Hepatic stellate cell (primary cell): Measurements from ENCODE around the gene CCDC187.

ENCODE experiments used
- DNase-seq: peaks from one replicate; pipeline ENCODE4 v3.0.0; 2011; ENCODE audit warnings: low spot score

The CCDC187 gene

DNA sequence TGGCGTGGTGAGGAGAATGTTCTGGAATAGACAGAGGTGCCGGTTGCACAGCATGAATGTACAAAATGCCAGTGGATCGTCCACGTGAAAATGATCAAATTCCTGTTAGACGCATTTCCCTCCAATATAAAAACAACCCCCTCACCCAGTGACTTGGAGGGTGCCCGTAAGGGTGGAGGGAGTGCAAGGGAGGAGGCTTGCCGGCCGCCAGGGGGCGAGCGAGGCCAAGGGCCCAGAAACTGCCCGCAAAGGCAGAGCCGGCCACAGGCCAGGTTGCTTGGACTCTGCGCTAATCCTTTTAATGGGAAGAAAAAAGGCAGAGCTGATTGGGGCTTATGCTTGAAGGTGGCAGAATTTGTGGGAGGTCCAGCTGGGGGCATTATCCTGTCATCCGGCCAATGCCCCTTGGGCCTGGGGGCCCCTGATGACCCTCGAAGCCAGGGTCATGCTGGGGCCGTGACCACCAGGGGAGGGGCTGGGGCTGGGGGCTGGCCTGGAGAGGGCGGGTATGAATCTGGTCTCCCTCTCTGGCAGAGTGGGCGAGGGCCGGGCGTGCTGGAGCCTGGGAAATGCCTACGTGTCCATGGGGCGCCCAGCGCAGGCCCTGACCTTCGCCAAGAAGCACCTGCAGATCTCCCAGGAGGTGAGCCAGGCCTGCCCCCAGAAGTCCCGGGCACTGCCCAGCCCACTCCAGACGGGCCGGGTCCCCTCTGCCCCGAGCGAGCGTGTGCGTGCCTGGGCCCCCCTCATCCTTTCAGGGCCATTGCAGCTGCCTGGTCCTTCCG, 35.5 kb upstream of the CCDC187 start:
- peak; percentile 74 for DNase-seq

- no peak for DNase-seq
These were observed 34.6 kb upstream of the CCDC187 start for GRCh38 chr9:136338511-136338910.

- no peak for DNase-seq
These were observed 33.8 kb upstream of the CCDC187 start for GRCh38 chr9:136337416-136338395.

GRCh38 chr9:136336881-136337280, 33.0 kb upstream of the CCDC187 start:
- DNase-seq = no peak

GRCh38 chr9:136336156-136336870, 32.4 kb upstream of the CCDC187 start:
- no peak for DNase-seq

DNA sequence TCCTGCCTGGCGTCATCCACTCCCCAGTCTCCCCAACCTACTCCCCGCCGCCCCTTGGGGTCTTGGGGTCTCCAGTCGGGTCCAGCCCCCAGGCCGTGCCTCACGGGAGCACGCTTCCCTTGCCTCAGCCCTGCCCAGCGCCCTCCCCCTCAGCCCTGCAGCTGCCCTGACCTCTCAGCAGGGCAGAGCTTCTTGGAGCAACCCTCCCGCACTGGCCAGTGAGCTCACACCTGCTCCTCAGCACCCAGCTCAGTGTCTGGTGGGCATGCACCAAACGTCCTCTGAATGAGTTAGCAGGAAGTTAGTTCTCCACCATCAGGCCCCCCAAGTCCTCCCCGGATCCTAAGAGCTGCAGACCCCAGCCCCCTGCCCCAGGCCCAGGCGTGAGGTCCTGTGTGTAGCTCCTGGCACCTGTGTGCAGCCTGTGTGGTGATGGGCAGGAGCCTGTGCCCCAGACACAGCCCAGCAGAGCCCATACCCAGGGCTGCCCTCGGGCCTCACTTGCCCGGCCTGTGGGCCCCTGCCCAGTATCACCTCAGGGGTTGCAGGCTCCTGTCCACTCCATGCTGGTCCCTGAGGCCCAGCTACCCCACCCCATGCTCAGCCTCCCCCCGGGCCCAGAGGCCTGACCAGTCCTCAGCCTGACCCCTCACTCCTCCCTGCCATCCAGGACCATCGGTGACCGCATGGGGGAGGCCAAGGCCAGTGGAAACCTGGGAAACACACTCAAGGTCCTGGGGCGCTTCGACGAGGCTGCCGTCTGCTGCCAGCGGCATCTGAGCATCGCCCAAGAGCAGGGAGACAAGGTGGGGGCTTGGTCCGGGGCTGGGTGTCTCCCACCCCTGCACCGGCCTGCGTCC, 31.6 kb upstream of the CCDC187 start:
- no peak for DNase-seq

GRCh38 chr9:136334541-136334940, 30.6 kb upstream of the CCDC187 start:
- DNase-seq = no peak

GRCh38 chr9:136333486-136333885, 29.6 kb upstream of the CCDC187 start:
- no peak for DNase-seq

DNA sequence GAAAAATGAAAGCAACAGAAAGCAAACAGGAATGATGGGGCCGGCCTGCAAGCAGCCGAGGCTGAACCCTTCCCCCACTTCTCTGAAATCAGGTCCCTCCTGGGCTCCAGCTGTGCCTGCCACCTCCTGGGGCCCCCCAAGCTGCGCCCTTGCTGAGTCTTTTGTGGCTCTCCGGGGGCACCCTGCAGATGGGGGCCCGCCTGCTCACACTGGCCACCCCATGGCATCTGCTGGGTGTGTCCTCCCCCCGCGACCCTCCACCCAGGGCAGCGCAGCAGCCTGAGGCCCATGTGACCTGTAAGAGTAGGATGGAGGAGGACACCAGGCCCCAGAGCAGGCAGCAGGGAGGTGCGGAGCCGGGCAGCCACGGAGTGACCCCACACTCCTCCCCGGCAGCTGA, 29.2 kb upstream of the CCDC187 start:
- no peak for DNase-seq

DNA sequence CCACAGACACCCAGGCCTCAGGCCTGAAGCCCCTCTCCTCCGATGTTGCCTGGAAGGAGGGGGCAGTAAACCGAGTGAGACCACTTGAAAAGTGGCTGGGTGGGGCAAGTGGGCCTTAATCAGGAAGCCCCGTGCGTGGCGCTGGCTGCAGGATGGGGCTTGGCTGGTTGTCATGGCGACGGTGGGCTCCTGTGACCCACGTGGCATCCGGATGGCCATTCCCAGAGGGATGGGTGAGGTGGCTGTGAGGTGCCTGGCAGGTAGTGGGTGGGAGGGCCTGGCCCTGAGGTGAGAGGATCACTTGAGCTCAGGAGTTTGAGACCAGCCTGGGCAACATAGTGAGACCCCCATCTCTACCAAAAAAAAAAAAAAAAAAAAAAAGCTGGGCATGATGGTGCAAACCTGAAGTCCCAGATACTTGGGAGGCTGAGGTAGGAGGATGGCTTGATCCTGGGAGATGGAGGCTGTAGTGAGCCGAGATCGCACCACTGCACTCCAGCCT, 28.6 kb upstream of the CCDC187 start:
- DNase-seq = no peak

DNA sequence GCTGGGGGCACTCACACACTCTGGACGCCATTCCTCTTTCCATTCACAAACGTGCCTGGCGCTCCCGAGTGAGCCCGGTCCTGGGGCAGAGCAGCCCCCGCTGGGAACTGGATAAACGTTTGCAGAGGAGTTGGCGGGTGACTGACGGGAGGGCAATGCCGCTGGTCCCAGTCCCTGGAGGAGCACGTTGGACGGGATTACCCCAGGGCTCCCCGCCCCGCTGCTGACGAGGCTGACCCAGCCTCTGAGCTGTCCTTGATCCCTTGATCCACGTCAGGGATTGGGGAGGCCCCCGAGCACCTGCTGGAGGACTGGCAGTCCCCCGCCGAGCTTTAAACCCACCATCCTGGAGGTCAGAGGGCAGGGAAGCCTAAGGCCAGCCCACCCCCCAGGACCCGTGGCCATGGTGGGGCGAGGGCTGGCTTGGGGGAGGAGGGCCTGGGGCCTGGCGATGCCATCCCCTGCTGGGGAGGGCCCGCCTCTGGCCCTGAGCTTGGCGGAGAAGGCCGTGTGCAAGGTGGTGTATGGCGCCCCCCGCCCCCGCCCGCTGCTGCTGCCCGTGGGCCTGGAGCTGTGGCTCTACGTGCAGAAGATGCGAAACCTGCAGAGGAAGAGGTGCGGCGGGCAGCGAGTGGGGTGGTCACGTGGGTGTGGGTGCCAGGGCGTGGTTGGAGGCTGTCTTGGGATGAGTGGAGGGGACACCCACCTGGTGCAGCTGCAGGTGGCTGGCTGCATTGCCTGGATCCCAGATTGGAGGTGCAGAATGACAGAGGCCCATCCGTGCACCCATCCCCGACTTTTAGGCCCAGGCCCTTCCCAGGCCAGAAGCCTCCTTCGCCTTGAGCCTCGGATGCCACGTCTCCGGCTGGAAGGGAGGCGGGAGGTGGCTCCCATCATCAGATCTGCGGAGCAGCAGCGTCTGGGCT, 27.9 kb upstream of the CCDC187 start:
- no peak for DNase-seq

GRCh38 chr9:136331030-136331429, 27.1 kb upstream of the CCDC187 start:
- no peak for DNase-seq

GRCh38 chr9:136330406-136330990, 26.6 kb upstream of the CCDC187 start:
- DNase-seq = no peak

DNA sequence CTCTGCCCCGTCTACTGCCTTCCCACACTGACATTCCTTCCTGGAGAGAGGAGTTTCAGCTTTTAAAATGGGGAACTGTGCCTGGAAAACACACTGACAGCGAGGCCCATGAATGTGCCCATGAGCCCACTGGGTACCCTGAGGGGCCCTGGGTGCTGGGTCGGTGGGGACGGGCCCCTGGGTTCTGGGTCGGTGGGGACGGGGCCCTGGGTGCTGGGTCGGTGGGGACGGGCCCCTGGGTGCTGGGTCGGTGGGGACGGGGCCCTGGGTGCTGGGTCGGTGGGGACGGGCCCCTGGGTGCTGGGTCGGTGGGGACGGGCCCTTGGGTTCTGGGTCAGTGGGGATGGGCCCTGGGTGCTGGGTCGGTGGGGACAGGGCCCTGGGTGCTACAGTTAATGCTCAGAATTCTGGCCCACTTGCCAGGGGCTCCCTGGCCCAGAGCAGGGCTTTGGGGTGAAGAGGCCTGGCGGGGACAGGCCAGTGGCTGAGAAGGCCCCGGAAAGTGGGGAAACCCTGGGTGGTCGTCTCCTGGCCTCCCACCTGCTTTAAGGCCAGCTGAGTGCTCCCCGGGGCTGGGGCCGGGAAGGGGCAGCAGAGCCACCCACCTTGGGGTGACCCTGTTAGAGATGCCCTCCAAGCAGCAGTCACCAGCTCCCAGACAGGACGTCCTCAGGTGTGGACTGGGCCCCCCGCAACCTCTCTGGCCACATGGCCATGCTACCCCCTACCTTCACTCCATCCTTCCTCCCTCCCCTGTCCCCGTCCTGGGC, 25.9 kb upstream of the CCDC187 start:
- no peak for DNase-seq

DNA sequence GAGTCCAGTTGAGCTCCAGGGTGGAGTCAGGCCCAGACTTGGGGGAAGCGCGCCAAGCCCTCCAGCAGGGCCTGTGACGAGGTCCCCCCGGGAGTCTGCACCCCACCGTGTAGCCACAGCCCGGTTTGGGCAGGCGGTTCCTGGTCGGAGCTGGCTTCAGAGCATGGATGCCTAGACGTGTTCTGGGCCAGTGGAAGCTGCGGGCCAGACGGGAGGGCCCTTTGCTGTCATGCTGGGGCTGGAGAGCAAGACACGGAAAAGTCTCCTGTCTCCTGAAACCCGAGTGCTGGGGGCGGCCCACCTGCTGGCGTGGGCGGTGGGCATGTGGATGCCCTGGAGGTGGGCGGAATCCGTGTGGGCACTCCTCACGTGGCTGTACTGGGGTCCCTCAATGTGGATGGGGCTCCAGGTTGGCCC, 25.3 kb upstream of the CCDC187 start:
- DNase-seq = no peak

DNA sequence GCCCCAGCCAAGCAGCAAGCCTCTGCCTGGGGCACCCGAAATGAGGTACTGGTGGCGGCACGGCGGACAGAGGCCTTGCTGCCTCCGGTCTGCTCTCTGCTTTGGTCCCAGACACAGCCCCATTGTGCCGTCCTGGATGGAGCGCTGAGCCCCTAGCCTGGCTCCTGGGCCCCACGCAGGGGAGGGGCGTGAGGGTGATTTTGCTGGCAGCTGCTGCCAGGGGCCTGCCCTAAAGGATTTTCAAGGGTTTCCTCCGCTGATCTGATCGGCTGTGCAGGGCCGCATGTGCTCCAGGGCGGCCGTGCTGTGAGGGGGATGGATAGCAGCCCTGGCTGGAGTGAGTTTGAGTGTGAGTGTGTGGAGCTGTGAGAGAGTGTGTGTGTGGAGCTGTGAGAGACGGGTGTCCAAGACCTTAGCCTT, 24.7 kb upstream of the CCDC187 start:
- no peak for DNase-seq

GRCh38 chr9:136328011-136328621, 24.2 kb upstream of the CCDC187 start:
- DNase-seq = no peak

DNA sequence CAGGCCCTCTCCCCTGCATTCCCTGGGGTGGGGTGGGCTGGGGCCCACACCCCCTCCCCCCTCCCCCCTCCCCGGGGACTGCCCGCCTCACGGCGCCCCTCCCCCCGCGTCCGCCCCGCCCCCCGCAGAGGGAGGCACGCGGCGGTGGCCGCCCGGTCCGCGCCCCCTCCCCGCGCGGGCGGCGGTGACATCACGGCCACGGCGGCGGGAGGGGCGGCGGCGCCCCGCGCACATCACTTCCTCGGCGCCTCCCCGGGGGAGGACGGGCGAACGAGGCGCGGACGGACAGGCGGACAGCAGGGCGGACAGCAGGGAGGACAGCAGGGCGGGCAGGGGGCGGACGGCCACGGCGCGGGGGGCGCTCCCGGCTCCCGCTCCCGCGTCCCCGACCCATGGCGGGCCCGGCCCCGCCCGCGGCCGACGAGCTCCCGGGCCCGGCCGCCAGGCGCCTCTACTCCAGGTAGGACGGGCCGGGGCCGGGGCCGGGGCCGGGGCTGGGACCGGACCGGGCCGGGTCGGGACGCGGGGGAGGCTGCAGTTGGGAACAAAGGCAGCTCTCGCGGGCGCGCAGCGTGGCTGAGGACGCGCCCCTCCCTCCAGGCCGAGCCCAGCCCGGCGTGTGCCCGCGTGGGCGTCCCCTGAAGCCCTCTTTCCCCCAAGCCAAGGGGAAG, 23.5 kb upstream of the CCDC187 start, which contains the start of gene GPSM1:
Gene GPSM1, plus strand, starts transcription at position 236 of the 671 bp plus-strand sequence. Its CDS starts 157 bp downstream, at position 393.
- peak; percentile 86 for DNase-seq
